SK-N-MC (cell line): Measurements from ENCODE around the gene CYTH1.

Experiments
- EZH2 ChIP-seq: fragments of 200-600 bp; sonication (generic); IDR thresholded peaks from one replicate; pipeline ENCODE4 v1.6.1; 2017; ENCODE audit warnings: antibody characterized with exemption
- POLR2AphosphoS5 ChIP-seq: IDR thresholded peaks from 2 replicates; pipeline ENCODE4 v1.6.1; 2012; ENCODE audit warnings: mild to moderate bottlenecking, low read depth, low read length, borderline replicate concordance

DNA sequence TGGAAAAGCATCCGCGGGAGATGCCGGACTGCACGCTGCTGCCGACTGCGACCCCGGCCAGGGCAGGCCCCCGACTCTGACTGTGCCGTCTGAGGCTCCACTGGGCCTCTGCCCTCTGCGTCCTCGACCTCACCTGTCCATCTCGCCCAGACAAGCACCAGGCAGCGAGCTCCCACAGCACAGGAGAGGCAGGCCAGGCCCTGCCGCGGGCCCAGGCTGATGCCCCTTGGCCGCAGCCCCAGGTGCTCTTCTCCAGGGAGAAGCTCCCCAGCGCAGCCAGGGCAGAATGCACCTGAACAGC is 106.8 kb downstream of the CYTH1 start:
- TF ChIP-seq POLR2AphosphoS5 = no peak
- no peak for TF ChIP-seq EZH2
